ENCODE data around the gene ACBD4. TPM values are rescaled to one million over a fixed set of nuclear protein-coding genes. Genes with fewer than 3 reads are reported as not detected.
A peak's percentile ranks its signal among the peaks of the same experiment; 100 is the strongest.

ACBD4 gene
- 15.8 and 18.1 TPM in 2 replicates for polyA plus RNA-seq (2012; rRNA removed)
- 4.4 and 7.8 TPM in 2 replicates for polyA plus RNA-seq (2012; cell fraction: cytosol; rRNA removed)
- 101 and 115 TPM in 2 replicates for polyA plus RNA-seq (2012; cell fraction: nucleus; rRNA removed)

DNA sequence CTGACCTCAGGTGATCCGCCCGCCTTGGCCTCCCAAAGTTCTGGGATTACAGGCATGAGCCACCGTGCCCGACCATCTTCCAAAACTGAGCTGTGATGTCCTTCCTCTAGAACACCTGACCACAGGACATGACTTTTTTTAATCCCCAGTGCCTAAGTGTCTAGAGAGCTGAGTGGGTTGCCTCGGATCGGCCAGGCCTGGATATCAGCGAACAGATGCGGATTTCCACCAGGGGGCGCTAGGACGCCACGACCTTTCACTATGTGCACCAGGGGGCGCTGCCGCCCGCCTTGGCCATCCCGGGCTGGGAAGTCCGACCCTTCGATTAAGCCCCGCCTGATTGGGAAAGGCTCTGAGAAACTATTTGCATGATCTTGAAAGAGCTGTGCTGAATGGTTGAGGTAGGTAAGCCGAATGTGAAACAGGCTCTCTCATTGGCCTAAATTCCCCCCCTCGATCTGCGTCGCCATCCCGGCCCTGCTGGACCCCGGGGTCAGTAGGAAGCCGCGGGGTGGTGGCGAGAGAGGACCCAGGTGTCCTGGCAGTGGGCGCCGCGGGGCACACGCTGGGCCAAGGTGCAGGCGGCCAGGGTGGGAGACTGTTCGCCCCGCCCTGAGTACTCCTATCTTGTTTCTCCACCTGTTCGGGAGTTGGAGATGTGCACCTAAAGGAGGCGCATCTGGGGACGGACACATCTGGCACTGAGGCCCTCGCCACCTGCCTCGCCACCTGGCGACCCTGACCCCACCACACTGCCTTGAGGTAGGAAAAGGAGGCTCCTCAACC, at the start of gene ACBD4:
TSS of gene ACBD4 (plus strand) at position 496 of the 786 bp plus-strand sequence. CDS start 458 bp downstream, outside the sequence.
- peak within 1 kb of the TSS in 1 of 2 experiments; percentile 60; a peak in 1 of 4 replicates for H3K27ac ChIP-seq (ENCODE audit: low read depth in 2 of 2, low read length in 1 of 2)
- H3K4me2 ChIP-seq = peak within 1 kb of the TSS; percentile 95
- CTCF ChIA-PET = interaction anchor here (0.5 to 10.8 kb wide), 100 partner anchors 11 to 867 kb away, joined by 3 to 209 read pairs (median 5); partner anchors contain the start of genes EFTUD2, FMNL1, HEXIM1 and HEXIM2
- WGBS (ENCODE audit: low lambda C conversion rate) = 4% methylated on average over 21 of the region's 40 CpGs
- POLR2A ChIA-PET = interaction anchor here (1.2 to 5.4 kb wide), 5 partner anchors 11 to 63 kb away, joined by 3 to 47 read pairs (median 8); partner anchors contain the start of gene HEXIM1
- peak within 1 kb of the TSS; percentile 81 to 85 for H3K4me3 ChIP-seq (ENCODE audit: low read depth in 2 of 2, low read length in 1 of 2)
- no peaks in the 10 kb centered on the region for H3K27me3 ChIP-seq (ENCODE audit: insufficient read depth)
- H3K79me2 ChIP-seq (ENCODE audit: insufficient read depth) = peaks cover 18% of the 10 kb centered on the region
- H3K36me3 ChIP-seq (replicated peaks in 1 of 2; ENCODE audit: control insufficient read depth in 1 of 2, insufficient read depth in 2 of 2, low read length in 1 of 2) = peaks cover 0 to 3% of the 10 kb centered on the region in 2 experiments
- TF ChIP-seq SIN3A (IDR thresholded peaks at IDR 0.05; ENCODE audit: borderline replicate concordance, low read depth, low read length) (peak; percentile 31; the same call in 1 of the 2 replicates), CTCF (IDR thresholded peaks at IDR 0.05) (peak; percentile 100), NFIC (IDR thresholded peaks at IDR 0.05; ENCODE audit: borderline replicate concordance) (no peak; the same call in 1 of the 2 replicates), RCOR1 (IDR thresholded peaks at IDR 0.05; ENCODE audit: low read length) (peak; percentile 88), CHD2 (IDR thresholded peaks at IDR 0.05; ENCODE audit: low read length, partially characterized antibody) (peak; percentile 64), RFX5 (IDR thresholded peaks at IDR 0.05; ENCODE audit: low read length) (peak; percentile 89), TEAD4 (IDR thresholded peaks at IDR 0.05; ENCODE audit: borderline replicate concordance, insufficient read depth) (no peak), SMC3 (IDR thresholded peaks at IDR 0.05; ENCODE audit: low read depth, low read length) (peak; percentile 99), MXI1 (IDR thresholded peaks at IDR 0.05; ENCODE audit: low read depth, low read length) (peak; percentile 71; the same call in 1 of the 2 replicates), POLR2AphosphoS5 (IDR thresholded peaks at IDR 0.05; ENCODE audit: low read depth, low read length) (peak; percentile 52; the same call in 1 of the 2 replicates), RXRA (IDR thresholded peaks at IDR 0.05; ENCODE audit: borderline replicate concordance, low read depth) (no peak; the same call in 1 of the 2 replicates), RAD21 (IDR thresholded peaks at IDR 0.05; ENCODE audit: low read length) (peak; percentile 95), GATA2 (CRISPR knock-in tag; IDR thresholded peaks at IDR 0.05) (no peak), FOXJ3 (CRISPR knock-in tag; IDR thresholded peaks at IDR 0.05) (0 out of 2 replicates have a peak, but pooled peaks have one; percentile 35), IRF3 (IDR thresholded peaks at IDR 0.05; ENCODE audit: low read depth, low read length) (peak; percentile 29; the same call in 1 of the 2 replicates), TCF12 (IDR thresholded peaks at IDR 0.05) (no peak)
- TF ChIP-seq, protein P1, sequence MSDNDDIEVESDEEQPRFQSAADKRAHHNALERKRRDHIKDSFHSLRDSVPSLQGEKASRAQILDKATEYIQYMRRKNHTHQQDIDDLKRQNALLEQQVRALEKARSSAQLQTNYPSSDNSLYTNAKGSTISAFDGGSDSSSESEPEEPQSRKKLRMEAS (IDR thresholded peaks at IDR 0.05; ENCODE audit: low read depth) = peak; percentile 37; the same call in 1 of the 2 replicates
- peak; percentile 96 for DNase-seq
- H3K9ac ChIP-seq = peak within 1 kb of the TSS; percentile 61
- no peaks in the 10 kb centered on the region for H3K9me2 ChIP-seq
- peaks cover 6% of the 10 kb centered on the region for H3F3A ChIP-seq (replicated peaks; ENCODE audit: insufficient read depth)
- no peaks in the 10 kb centered on the region for H3K9me3 ChIP-seq
- peaks cover 0 to 25% of the 10 kb centered on the region in 2 experiments; a peak in 1 of 4 replicates for H3K4me1 ChIP-seq (ENCODE audit: control insufficient read depth in 1 of 2, insufficient read depth in 2 of 2, low read depth in 1 of 2, low read length in 1 of 2)
- peak within 1 kb of the TSS; percentile 60 for H2AFZ ChIP-seq (ENCODE audit: low read depth)
- H4K20me1 ChIP-seq (ENCODE audit: insufficient read depth) = no peaks in the 10 kb centered on the region

Measured in SK-N-SH (cell line).